ENCODE data around the gene VSTM1.

DNA sequence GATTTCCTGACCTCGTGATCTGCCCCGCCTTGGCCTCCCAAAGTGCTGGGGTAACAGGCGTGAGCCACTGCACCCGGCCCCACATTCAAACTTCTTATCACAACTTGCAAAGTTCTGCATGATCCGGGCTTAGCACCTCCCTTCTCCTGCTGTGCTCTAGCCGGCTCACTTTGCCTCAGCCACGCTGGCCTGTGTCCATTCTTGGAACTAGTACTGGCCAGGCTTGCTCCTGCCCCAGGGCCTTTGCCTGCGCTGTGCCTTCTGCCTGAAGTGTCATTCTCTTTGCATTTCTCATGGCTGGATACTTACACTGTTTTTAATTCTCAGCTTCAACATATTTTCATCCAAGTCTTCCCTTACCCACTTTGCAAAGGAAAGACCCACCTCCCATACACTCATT is 42.3 kb downstream of the VSTM1 start:
- TF ChIP-seq, protein P1, sequence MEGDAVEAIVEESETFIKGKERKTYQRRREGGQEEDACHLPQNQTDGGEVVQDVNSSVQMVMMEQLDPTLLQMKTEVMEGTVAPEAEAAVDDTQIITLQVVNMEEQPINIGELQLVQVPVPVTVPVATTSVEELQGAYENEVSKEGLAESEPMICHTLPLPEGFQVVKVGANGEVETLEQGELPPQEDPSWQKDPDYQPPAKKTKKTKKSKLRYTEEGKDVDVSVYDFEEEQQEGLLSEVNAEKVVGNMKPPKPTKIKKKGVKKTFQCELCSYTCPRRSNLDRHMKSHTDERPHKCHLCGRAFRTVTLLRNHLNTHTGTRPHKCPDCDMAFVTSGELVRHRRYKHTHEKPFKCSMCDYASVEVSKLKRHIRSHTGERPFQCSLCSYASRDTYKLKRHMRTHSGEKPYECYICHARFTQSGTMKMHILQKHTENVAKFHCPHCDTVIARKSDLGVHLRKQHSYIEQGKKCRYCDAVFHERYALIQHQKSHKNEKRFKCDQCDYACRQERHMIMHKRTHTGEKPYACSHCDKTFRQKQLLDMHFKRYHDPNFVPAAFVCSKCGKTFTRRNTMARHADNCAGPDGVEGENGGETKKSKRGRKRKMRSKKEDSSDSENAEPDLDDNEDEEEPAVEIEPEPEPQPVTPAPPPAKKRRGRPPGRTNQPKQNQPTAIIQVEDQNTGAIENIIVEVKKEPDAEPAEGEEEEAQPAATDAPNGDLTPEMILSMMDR (IDR thresholded peaks at IDR 0.05): no peak
- no peak for TF ChIP-seq POLR2A (IDR thresholded peaks at IDR 0.05)

Measured in Peyer's patch (tissue), 4 donors.